GM18870 (cell line): ENCODE data around the gene IFNGR1.
"Not testable (repeated sequence)": the region's sequence is repeated elsewhere in the genome, so short reads cannot be mapped to it uniquely, and the experiment has no call there.

Source experiments
- ATAC-seq: cut with Tn5 transposase; IDR thresholded peaks from one replicate; pipeline ENCODE4 v1.9.1; 2021; ENCODE audit warnings: moderate library complexity; ENCODE audit not compliant: unreplicated experiment

IFNGR1 gene

DNA sequence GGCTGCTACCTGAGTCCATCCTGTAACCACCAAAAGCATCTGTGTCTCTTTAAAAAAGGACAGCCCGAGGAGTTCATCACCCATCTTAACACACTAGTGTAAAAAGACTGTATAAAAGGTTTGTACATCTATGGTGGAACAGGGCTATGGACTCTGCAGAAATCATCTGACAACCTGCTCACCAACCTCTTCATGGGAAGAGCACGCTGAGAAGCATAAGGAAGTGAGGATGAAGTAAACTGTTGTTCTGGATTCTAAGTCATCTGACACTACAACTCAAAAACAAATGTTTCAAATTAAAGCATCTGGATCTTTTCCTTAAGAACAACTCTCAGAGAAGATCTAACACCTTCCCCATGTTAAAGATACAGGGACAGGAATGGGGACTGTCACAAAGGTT, 5.4 kb downstream of the IFNGR1 start:
- no peak for ATAC-seq

DNA sequence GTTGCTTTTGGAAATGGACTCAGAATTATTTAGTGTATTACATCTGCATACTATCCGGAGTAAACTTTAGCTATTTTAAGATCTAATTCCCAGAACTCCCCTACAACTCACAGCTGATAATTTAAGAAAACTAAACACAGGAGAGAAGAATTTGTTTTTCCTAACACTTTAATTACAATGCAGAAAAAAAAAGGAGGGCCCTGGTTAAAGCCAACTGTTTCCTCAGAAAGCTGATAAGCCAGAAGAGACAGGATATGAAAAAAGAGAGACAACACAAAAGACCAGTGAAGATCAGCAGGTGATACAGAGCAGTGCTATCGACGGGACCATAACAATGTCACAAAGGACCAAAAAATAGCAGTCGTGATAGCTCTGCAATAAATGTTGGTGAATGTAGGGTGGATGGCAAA, 5.8 kb downstream of the IFNGR1 start:
- no peak for ATAC-seq

DNA sequence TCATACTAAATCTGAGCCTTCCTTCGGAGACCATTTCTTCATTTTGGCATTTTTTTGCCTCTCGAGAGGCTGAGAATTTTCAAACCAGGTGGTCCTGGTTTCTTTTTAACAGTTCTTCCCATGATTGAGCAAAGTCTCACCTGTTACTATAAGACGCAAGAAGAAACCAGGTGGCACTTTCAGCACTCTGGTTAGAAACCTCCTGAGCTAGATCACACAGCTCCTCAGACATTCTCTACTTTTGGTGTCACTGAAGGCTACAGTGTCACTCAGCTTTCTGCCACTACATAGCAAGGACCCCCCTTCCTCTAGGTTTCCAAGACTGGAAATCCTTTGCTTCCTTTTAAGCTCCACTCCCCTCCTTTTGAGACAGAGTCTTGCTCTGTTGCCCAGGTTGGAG, 7.3 kb downstream of the IFNGR1 start:
- no peak for ATAC-seq

DNA sequence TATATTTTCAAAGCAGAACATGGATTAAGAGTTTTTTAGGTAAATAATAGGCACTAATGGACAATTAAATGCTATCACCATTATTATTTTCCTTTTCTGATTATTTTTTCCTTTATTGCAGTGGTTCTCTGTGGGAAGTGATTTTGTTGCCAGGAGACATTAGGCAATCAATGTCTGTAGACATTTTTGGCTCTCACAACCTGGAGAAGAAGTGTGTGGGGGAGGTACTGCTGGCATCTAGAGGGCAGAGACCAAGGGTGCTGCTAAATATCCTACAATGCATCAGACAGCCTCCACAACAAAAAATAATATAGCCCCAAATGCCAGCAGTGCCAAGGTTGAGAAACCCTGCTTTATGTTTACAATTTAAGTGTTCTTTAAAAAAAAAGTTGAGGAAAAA, 8.3 kb downstream of the IFNGR1 start:
- ATAC-seq = no peak

DNA sequence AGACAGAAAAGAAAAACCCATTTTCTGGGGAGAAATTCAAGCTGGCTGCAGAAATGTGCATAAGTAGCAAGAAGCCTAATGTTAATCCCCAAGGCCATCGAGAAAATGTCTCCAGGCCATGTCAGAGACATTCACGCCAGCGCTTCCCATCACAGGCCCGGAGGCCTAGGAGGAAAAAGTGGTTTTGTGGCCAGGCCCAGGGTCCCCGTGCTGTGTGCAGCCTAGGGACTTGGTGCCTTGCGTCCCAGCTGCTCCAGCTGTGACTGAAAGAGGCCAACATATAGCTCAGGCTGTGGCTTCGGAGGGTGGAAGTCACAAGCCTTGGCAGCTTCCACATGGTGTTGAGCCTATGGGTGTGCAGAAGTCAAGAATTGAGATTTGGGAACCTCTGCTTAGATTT, 10.9 kb downstream of the IFNGR1 start:
- ATAC-seq = no peak

DNA sequence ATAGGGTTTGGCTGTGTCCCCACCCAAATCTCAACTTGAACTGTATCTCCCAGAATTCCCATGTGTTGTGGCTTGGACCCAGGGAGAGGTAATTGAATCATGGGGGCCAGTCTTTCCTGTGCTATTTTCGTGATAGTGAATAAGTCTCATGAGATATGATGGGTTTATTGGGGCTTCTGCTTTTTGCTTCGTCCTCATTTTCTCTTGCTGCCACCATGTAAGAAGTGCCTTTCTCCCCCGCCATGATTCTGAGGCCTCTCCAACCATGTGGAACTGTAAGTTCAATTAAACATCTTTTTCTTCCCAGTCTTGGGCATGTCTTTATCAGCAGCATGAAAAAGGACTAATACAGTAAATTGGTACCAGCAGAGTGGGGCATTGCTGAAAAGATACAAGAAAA, 11.7 kb downstream of the IFNGR1 start:
- ATAC-seq = not testable (repeated sequence)

DNA sequence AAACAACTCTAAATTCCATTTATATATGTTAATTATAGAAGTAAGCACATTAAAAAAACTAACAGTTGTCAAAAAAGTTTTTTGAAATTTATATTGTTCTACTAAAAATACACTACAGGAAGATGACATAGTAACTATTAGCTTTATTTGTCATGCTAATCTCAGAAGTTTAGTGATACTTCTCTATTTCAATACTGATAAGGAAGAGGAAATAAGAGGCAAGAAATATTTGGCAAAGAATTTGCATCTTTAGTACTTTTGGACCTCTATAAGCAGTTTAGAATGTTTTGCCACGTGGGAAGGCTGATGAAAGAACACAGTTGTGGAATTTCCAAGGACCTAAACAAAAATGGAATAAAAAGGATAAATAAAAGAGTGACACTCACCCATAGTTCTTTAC, 12.6 kb downstream of the IFNGR1 start:
- no peak for ATAC-seq

DNA sequence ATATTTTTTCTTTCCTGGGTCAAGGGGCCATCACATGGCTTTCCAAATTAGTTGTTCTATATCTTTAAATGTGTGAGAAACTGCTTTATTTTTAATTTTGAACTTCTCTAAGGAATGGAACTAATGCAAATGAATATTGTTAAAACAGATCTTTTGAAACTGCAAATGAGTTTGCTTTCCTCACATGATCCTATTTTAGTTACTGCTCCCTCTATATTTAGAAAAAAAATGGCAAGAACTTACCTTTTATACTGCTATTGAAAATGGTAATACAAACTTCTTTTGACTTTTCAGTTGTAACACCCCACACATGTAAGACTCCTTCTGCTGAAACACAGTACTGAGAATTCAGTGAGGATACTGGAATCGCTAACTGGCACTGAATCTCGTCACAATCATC, 15.9 kb downstream of the IFNGR1 start:
- ATAC-seq = no peak

DNA sequence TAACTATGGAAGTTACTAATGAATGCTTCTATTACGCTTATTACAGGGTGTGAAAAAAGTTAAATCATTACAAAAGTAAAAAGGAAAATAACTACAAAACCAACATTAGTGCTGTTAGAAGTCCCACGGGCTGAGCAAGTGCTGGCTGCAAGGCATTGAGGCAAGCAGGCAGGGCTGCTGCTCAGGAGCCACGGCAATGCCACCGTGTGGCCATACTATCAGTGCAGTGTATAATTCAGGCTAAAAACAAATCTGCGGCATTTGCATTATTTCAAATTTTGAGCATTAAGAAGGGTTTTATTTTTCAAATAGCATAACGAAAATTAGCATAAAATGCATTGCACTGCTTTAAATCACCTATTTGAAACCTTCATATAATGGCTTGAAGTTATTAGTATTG, 17.1 kb downstream of the IFNGR1 start:
- no peak for ATAC-seq

DNA sequence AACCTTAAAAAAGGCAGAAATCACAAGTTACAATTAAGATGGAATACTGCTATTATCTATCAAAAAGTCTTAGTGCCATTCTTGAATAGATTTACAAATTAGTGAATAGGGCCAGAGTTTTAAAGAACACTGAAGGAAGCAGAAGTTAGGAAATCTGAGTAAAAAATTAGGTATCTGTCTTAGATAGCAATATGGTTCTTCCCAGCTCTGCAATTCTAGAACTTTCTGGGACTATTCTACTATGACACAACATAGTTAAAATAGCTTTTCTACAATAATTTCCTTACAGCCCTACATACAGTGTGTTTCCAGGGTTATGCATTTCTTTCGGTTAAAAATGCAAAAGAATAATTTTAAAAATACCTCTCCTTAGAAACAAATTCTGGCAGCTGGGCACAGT, 18.2 kb downstream of the IFNGR1 start:
- no peak for ATAC-seq

DNA sequence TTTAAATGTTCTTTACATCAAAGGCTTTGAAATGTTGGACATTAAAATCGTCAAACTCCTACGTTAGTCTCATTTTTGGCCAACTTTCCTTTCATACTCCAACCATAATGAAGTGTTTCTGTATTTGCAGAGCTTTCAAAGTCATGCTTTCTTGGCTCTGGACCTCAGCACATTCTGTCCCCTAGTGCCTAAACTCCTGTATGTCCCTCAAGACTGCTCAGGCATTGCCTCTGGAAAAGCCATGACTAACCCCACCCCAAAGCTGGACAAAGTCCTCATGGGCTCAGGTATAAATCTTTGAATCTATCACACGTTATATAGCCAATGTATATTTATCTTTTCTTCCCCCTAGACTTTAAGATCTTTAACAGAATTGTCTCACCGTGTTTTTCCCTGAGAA, 18.9 kb downstream of the IFNGR1 start:
- ATAC-seq = no peak

DNA sequence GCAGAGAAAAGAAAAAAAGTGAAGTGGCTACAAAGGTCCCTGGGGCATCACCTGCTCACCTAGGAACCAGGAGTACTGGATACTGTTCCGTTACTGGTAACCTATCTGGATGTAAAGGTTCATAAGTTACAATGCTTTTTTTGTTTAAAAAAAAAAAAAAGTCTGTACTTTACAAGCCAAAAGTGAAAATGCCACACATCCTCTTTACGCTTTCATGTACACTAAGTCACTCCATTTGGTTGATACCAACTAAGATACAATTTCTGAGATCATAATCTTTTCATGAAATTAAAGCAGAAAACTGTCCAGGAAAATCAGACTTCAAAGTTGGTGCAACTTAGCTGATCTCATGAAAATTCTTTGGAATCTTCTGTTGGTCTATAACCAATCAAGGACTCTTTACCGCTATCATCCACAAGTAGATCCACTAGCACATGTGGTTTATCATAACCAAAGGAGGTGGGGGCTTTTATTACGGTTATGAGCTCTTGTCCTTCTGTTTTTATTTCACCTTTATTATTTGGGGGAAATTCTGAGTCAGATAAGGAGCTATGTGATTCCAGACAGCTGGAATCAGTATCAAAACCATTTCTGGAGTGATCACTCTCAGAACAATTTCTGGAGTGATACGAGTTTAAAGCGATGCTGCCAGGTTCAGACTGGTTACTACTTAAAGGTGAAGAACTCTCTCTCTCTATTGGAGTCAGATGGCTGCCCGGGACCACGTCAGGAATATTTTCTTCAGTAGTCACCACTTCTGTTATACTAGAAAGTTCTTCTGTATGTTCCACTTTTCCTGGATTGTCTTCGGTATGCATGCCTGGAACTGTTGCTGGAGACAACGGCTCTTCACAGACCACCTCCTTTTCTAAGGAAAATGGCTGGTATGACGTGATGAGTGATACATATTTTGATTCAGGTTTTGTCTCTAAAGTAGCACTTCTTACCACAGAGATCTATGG, 21.2 kb downstream of the IFNGR1 start:
- no peak for ATAC-seq

DNA sequence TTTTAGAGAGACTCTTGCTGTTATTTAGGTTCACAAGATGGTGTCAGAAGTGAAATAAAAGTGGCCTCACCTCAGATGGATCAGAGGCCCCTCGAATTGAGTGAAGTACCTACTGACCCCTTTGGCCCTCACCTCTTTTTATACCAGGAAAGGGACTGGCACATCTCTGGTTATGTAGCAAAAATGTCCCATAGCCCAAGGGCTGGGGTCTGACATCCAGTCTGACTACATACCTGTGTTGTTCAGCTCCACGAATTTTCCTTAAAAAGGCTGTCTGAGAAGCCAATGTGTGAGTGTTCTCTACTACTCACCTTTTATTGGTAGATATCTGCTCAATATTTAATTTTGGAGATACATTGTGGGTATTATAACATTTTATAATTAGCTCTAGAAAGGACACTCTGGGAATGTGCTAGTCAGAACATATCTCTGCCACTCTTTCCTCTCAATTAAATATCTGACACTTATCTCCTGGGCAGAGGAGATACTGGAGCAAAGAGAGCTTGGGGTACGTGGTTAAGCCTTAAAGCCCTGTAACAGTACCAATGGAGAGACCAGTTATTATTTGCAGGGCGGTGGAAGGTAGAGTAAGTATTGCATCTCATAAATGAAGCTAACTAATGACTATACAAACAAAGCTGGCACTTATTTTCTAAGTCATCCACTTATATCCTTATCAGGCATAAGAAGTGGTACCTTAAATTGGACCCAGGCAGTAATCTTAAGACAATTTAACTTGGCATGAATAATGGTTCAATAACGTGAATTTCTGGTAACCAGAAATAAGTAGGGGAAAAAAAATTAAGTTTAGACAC, 25.7 kb downstream of the IFNGR1 start:
- ATAC-seq = no peak

DNA sequence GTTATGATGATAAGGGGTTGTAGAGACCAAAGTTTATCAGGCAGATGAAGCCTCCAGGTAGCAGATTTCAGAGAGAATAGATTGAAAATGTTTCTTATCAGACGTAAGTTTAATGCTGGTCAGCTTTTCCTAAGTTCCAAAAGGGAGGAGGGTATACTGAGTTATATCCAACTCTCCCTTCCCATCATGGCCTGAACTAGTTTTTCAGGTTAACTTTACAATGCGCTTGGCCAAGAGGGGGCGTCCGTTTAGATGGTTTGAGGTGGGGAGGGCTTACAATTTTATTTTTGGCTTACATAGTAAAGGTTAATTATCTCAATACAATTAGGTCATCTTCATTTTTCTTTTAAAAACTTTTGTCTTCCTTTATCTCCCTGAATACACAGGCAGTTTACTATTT, 26.4 kb downstream of the IFNGR1 start:
- no peak for ATAC-seq

DNA sequence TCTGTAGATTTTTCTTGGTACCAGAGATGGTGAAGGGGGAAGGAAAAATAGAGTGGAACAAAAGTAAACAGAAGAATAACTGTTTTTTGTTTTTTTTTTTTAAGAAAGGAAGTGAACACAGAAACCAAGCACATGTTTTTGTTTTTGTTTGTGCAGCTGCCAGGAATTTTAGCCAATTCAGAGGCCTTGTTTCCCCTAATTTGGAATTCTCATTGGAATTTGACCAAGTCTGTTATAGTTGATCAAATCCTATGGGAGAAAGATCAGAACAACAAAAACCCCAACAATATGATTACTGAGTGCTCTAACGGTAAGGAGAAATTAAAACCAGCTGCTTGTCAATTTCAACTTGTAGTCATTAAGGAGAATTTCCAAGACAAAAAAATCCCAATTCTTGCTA, 27.5 kb downstream of the IFNGR1 start:
- ATAC-seq = no peak

DNA sequence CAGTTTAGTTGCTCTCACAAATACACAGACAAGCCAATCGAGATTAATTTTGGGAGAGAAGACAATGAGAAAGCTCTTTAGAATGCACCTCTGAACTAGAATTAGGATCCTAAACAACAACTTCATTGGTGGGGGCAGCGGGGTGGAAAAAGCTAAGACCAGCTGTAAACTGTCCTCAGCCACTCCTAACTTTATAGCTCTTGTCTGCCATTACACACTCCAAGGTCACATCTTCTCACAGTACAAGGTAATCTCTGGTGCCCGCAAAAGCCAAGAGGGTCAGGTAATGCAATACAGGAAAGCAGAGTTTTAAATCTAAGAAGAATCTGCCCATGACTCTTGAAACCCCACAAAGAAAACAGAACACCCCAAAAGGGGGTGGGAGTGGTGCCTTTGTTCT, 27.9 kb downstream of the IFNGR1 start:
- ATAC-seq = no peak

DNA sequence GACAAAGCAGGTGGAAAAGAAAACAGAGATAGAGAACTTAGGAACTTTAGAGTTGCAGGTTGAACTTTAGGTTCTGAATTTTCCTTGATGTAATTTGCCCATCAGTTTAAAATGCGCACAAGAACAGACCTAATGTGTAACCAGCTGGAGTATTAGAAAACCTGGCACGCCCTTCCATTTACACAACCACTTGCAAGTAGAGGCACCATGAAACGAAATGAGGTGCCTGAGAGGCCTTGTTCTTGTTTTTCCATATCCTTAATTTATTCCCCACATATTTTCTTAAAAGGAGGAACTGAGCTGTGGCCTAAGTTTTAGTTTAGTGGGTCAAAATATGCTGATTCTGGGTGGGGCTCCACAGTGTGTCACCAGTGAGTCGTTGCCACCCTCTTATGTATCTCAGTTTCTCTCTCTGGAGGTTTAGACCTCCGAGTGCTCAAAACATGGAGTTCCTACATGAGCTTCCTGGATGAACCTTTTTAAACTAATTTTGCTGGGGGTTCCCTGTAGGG, 28.5 kb downstream of the IFNGR1 start:
- ATAC-seq = no peak

DNA sequence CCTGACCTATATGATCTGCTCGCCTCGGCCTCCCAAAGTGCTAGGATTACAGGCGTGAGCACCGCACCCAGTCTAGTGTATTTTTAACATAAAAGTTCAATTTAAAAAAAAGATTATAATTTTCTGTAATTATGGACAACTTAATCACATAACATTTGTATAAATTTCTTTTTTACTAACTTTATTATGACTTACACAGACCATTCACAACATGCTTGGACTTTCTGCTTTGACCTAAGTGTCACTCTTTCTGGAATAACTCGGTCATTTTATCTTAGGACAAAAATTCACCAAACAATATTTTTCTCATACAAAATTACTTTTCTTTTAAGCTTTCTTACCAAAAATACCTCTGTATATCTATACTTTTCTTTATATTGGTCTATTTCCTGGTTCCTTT, 30.3 kb downstream of the IFNGR1 start:
- ATAC-seq = no peak

DNA sequence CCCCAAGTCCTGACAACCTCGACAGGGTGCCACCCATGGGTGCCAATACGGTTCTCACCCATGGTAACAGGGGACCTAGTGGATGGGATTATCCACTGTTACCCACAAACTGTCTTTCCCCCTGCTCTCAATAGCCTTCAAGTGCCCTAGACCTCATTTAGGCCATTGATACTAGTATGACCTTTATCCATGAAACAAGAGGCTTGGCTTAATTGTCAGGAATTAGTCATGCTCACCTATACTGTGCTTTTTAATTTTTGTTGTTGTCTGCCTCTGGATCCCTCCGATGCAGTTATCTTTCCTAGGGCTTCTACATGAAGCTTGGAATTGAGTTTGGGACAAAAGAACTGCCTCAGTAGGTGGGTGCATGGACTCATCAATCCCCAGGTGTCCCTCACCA, 33.9 kb downstream of the IFNGR1 start:
- no peak for ATAC-seq

DNA sequence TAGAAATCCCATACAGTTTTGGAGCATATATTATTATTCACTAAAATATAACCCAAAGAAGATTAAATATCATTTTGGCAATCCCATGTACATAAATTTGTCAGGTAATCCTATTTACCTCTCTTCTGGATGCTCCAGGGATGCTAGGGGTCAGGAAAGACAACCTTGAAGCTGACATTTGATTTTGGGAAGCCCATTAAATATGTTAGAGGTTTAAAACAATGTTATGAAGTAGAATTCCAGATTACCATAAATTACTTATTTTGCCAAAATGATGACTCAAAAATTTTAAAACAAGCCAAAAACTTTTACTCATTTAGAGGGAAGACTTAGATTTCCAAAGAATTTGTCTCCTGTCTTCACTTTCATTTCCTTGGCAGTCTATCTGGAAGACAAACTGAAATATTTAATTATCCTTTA, 36.5 kb downstream of the IFNGR1 start:
- ATAC-seq = no peak

DNA sequence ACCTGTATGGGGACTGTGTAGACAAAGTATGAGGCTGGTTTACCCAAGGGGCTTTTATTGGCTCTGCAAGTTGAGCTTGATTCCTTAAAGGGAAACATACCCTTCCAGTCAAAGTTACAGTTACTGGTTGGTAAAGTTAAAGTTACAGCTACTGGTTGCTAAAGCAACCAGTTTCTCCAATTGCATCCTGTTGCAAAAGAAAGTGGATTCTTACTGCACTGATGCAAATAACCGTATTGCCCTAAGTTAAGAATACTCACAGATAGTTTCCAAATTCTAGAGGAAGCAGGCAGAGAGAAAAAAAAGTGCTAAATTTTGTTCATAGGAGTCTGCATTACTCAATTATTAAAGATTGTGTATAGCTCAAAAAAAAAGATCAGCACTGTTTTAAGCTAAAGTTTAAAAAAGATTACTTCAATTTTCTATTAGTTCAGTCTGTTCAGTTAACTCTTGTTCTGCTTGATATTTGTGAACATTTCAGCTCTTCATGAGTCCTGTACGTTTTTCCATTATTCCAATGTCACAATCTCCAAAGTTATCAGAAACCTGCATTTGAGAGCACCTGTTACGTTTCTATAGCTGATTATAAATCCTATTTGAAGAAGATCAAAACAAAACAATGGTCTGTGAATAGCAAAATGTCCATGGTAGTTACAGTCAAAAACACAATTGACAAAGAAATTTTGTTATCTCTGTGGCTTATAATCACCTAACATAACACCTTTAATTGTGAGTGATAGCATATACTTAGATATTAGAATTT, 37.1 kb downstream of the IFNGR1 start:
- ATAC-seq = no peak
